Stimulated activated naive CD8-positive, alpha-beta T cell treated with anti-CD3 and anti-CD28 coated beads, Interleukin-15, Interleukin-2, amounts not matched to agents 100 U/mL and 50 U/mL, for 24 hours (primary cell): ENCODE data around the gene ALDH4A1.
"Not testable (repeated sequence)": the region's sequence is repeated elsewhere in the genome, so short reads cannot be mapped to it uniquely, and the experiment has no call there.

Source experiments
- ATAC-seq: fragments of 150-1000 bp; cut with Tn5 transposase; one replicate; pipeline ENCODE4 v1.10.0; 2021
- DNase-seq: peaks from one replicate; pipeline ENCODE4 v3.0.0; 2021

The ALDH4A1 gene

GRCh38 chr1:18900303-18900841, 2.0 kb downstream of the ALDH4A1 start:
- no peak for DNase-seq

GRCh38 chr1:18899363-18900049, 2.8 kb downstream of the ALDH4A1 start:
- DNase-seq, result no peak
- no peak for ATAC-seq

More at GRCh38 chr1:18900303-18900841, 2.0 kb downstream of the ALDH4A1 start:
- ATAC-seq, result no peak

- no peak for ATAC-seq
- no peak for DNase-seq
Measured at GRCh38 chr1:18898567-18898966, 3.8 kb downstream of the ALDH4A1 start.

GRCh38 chr1:18895317-18895716, 7.0 kb downstream of the ALDH4A1 start:
- ATAC-seq, result no peak

GRCh38 chr1:18893120-18893519, 9.2 kb downstream of the ALDH4A1 start:
- no peak for DNase-seq
- no peak for ATAC-seq

More at GRCh38 chr1:18895317-18895716, 7.0 kb downstream of the ALDH4A1 start:
- DNase-seq, result no peak

- DNase-seq, ATAC-seq: not testable (repeated sequence)
Measured at GRCh38 chr1:18891858-18892257, 10.5 kb downstream of the ALDH4A1 start.

- no peak for ATAC-seq
- DNase-seq, result no peak
Measured at GRCh38 chr1:18891426-18891780, 11.0 kb downstream of the ALDH4A1 start.

GRCh38 chr1:18890706-18891425, 11.5 kb downstream of the ALDH4A1 start:
- no peak for DNase-seq
- ATAC-seq, result no peak

GRCh38 chr1:18886003-18886335, 16.4 kb downstream of the ALDH4A1 start:
- no peak for ATAC-seq
- no peak for DNase-seq

GRCh38 chr1:18885311-18886002, 16.9 kb downstream of the ALDH4A1 start:
- no peak for DNase-seq
- no peak for ATAC-seq

GRCh38 chr1:18884727-18885126, 17.6 kb downstream of the ALDH4A1 start:
- ATAC-seq, result no peak
- no peak for DNase-seq

- no peak for ATAC-seq
- DNase-seq, result no peak
Measured at GRCh38 chr1:18884419-18884717, 18.0 kb downstream of the ALDH4A1 start.

- ATAC-seq (peak; percentile 64), DNase-seq (peak; percentile 81)
Measured at GRCh38 chr1:18883636-18884418, 18.5 kb downstream of the ALDH4A1 start.

- no peak for ATAC-seq
- DNase-seq, result no peak
Measured at GRCh38 chr1:18883079-18883478, 19.3 kb downstream of the ALDH4A1 start.

- ATAC-seq (no peak), DNase-seq (no peak)
Measured at GRCh38 chr1:18882486-18882885, 19.9 kb downstream of the ALDH4A1 start.

- ATAC-seq (no peak), DNase-seq (no peak)
Measured at GRCh38 chr1:18881642-18882431, 20.5 kb downstream of the ALDH4A1 start.

- no peak for ATAC-seq
Measured at GRCh38 chr1:18881164-18881563, 21.2 kb downstream of the ALDH4A1 start.

GRCh38 chr1:18880585-18880984, 21.8 kb downstream of the ALDH4A1 start:
- ATAC-seq, result no peak
- DNase-seq, result no peak

More at GRCh38 chr1:18881164-18881563, 21.2 kb downstream of the ALDH4A1 start:
- no peak for DNase-seq

- ATAC-seq (no peak), DNase-seq (no peak)
Measured at GRCh38 chr1:18879791-18880309, 22.5 kb downstream of the ALDH4A1 start.

- no peak for DNase-seq
- ATAC-seq, result no peak
Measured at GRCh38 chr1:18879215-18879790, 23.1 kb downstream of the ALDH4A1 start.
